ENCODE measurements around the gene MAP3K6.

Gene MAP3K6

GRCh38 chr1:27346991-27347624 is 19.7 kb downstream of the MAP3K6 start:
- no peak for DNase-seq
- intact Hi-C loops (cut with DNase I), result no loop called here

GRCh38 chr1:27346357-27346756 is 20.4 kb downstream of the MAP3K6 start:
- DNase-seq, result no peak
- intact Hi-C loops (cut with DNase I), result no loop called here

DNA sequence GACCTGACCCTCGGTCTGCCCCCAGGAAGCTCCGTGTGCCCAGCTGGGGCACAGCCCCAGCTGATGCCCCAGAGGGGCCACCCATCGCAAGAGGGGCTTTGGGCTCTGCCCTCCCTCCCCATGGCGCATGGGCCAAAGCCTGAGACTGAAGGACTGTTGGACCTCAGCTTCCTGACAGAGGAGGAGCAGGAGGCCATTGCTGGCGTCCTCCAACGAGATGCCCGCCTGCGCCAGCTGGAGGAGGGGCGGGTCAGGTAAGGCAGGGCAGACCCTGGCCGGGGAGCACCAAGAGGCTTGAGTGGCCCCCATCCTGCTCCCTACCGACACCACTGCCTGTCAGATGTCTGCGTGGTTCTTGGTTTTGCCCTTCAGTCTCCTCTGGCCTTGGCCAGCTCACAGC is 21.5 kb downstream of the MAP3K6 start:
- DNase-seq, result no peak
- intact Hi-C loops (cut with DNase I), result no loop called here

GRCh38 chr1:27343639-27344025 is 23.1 kb downstream of the MAP3K6 start:
- DNase-seq, result no peak
- intact Hi-C loops (cut with DNase I), result no loop called here

GRCh38 chr1:27342778-27343638 is 23.8 kb downstream of the MAP3K6 start:
- intact Hi-C loops (cut with DNase I), result no loop called here
- no peak for DNase-seq

- intact Hi-C loops (cut with DNase I), result no loop called here
- DNase-seq, result no peak
Observed at GRCh38 chr1:27342391-27342777, 24.4 kb downstream of the MAP3K6 start.

- DNase-seq, result no peak
Observed at GRCh38 chr1:27341525-27342252, 25.1 kb downstream of the MAP3K6 start, which contains the start of gene SYTL1. SYTL1 (plus strand) TSS chr1:27342022; CDS start chr1:27345335, 3,313 bp downstream.

DNA sequence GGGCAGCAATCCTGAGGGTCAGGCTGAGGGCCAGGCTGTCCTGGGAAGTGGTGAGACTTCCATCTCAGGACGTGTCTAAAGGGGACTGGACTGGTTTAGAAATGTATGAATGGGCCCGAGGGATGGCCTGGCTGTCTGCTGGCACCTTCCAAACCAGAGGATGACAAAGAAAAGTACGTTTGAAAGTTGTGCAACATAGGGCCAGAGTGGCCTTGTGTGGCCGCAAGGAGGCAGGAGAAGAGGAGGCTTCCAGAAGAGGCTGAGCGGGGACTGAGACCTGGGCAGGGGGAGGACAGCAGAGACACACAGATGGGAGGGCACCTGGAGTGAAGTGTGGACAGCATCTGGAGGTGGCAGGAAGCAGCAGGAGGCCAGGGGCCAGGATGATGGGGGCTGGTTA is 27.5 kb downstream of the MAP3K6 start:
- intact Hi-C loops (cut with DNase I), result no loop called here
- no peak for DNase-seq

More at GRCh38 chr1:27341525-27342252, 25.1 kb downstream of the MAP3K6 start, which contains the start of gene SYTL1:
- intact Hi-C loops (cut with DNase I), result no loop called here

- intact Hi-C loops (cut with DNase I), result no loop called here
- no peak for DNase-seq
Observed at GRCh38 chr1:27338751-27339150, 28.0 kb downstream of the MAP3K6 start.

DNA sequence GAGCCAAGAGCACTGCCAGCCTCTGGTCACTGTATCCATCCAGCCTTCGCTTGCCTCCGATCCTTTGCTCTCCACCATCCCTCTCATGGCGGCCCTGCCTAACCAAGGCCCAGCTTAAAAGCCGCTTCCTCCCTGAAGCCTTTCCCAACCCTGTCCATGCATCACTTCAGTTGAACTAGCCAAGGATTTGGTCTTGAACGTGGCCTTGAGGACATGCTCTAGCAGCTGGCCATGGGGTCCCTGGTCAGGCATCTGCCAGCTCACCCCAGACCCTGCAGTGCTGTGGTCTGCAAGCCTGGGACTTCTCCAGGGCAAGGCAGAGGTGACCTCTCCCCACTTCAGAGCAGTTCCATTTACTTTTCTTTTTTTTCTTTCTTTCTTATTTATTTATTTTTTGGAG is 30.0 kb downstream of the MAP3K6 start:
- intact Hi-C loops (cut with DNase I), result no loop called here
- no peak for DNase-seq

GRCh38 chr1:27335506-27336422 is 31.0 kb downstream of the MAP3K6 start:
- intact Hi-C loops (cut with DNase I), result no loop called here
- DNase-seq, result no peak

GRCh38 chr1:27333717-27334279 is 33.0 kb downstream of the MAP3K6 start:
- intact Hi-C loops (cut with DNase I), result no loop called here
- DNase-seq, result no peak

- intact Hi-C loops (cut with DNase I), result no loop called here
- DNase-seq, result peak in 38 of 42 donors; percentile 18 to 80 (median 56)
Observed at GRCh38 chr1:27332536-27333281, 34.1 kb downstream of the MAP3K6 start.

DNA sequence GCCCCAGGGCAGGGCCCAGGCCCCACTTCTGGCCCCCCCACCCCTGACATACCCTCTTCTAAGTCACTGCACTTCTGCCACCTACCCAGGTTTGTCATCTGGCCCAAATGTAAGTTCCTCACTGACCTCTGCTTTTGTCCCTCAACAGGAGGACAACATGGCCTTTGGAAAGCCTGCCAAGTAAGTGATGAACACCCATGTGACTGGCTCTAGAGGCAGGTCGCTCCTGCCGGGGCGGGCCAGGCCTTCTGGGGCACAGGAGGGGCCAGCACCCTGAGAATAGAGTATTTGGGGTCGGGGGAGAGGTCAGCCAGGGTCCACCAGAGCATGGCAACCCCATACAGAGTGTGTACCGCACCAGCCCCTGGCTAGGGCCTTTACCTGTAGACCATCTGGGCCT is 34.8 kb downstream of the MAP3K6 start:
- intact Hi-C loops (cut with DNase I), result no loop called here
- no peak for DNase-seq

DNA sequence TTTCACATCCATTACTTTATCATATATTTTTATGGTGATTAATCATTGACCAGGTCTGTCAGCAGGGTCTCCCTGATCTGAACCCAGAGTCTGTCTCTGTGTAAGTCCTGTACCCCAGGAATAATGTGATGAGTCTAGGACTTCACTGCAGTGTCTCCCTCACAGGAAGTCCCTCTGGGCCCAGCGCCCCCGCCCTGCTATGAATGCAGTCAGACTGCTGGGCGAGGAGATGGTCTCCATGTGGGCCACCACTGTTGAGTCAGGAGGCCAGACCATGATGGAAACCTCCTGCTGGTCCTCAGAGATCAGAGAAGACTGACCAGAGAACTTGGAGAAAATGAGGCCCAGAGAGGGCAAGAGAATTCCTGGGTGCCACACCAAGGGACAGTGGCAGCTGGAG is 35.3 kb downstream of the MAP3K6 start:
- no peak for DNase-seq
- intact Hi-C loops (cut with DNase I), result no loop called here

- intact Hi-C loops (cut with DNase I), result no loop called here
- DNase-seq, result no peak
Observed at GRCh38 chr1:27330786-27331185, 36.0 kb downstream of the MAP3K6 start.

GRCh38 chr1:27327964-27328363 is 38.8 kb downstream of the MAP3K6 start:
- intact Hi-C loops (cut with DNase I), result loop anchor here (10.0 kb wide), 1 partner anchor 277 kb away; the partner anchor contains the start of gene AHDC1

DNA sequence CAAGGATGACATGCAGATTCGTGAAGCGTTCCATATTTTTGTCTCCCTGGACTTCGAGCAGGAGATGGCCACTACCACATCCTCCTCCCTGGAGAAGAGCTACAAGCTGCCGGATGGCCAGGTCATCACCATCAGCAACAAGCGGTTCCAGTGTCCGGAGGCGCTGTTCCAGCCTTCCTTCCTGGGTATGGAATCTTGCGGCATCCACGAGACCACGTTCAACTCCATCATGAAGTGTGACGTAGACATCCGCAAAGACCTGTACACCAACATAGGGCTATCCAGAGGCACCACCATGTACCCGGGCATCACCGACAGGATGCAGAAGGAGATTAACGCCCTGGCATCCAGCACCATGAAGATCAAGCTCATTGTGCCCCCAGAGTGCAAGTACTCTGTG is 41.5 kb downstream of the MAP3K6 start:
- DNase-seq, result peak in 1 of 42 donors; percentile 17
- intact Hi-C loops (cut with DNase I), result loop anchor here (10.0 kb wide), 1 partner anchor 280 kb away; the partner anchor contains the start of gene AHDC1

More at GRCh38 chr1:27327964-27328363, 38.8 kb downstream of the MAP3K6 start:
- DNase-seq, result no peak

All from head of caudate nucleus (tissue), 42 donors.